Measurements from ENCODE around the gene HTN1.
"Not testable (repeated sequence)": the region's sequence is repeated elsewhere in the genome, so short reads cannot be mapped to it uniquely, and the experiment has no call there.

DNA sequence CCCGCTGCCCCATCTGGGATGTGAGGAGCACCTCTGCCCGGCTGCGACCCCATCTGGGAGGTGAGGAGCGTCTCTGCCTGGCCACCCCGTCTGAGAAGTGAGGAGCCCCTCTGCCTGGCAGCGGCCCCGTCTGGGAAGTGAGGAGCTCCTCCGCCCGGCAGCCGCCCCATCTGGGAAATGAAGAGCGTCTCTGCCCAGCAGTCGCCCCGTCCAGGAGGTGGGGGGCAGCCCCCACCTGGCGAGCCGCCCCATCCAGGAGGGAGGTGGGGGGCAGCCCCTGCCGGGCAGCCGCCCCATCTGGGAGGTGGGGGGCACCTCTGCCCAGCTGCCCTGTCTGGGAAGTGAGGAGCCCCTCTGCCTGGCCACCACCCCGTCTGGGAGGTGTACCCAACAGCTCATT, 12.7 kb upstream of the HTN1 start:
- TF ChIP-seq, protein P1, sequence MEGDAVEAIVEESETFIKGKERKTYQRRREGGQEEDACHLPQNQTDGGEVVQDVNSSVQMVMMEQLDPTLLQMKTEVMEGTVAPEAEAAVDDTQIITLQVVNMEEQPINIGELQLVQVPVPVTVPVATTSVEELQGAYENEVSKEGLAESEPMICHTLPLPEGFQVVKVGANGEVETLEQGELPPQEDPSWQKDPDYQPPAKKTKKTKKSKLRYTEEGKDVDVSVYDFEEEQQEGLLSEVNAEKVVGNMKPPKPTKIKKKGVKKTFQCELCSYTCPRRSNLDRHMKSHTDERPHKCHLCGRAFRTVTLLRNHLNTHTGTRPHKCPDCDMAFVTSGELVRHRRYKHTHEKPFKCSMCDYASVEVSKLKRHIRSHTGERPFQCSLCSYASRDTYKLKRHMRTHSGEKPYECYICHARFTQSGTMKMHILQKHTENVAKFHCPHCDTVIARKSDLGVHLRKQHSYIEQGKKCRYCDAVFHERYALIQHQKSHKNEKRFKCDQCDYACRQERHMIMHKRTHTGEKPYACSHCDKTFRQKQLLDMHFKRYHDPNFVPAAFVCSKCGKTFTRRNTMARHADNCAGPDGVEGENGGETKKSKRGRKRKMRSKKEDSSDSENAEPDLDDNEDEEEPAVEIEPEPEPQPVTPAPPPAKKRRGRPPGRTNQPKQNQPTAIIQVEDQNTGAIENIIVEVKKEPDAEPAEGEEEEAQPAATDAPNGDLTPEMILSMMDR (conservative IDR thresholded peaks at IDR 0.05 in 1 of 2, IDR thresholded peaks at IDR 0.05 in 1 of 2; ENCODE audit: extremely low read depth in 1 of 2, insufficient read depth in 1 of 2, low read depth in 1 of 2, low read length in 2 of 2), result not testable (repeated sequence)
- TF ChIP-seq EZH2 (IDR thresholded peaks at IDR 0.05; ENCODE audit: borderline replicate concordance, low read length), result not testable (repeated sequence)

Data from mammary epithelial cell (primary cell).